GM12872 (cell line): ENCODE data around the gene FBXW8.

ENCODE experiments used
- TF ChIP-seq, protein P1 (sequence below): IDR thresholded peaks from 3 replicates; pipeline ENCODE4 v1.5.1; 2011; ENCODE audit warnings: low read depth, mild to moderate bottlenecking, low read length, moderate library complexity; ENCODE audit not compliant: insufficient read depth

The FBXW8 gene

DNA sequence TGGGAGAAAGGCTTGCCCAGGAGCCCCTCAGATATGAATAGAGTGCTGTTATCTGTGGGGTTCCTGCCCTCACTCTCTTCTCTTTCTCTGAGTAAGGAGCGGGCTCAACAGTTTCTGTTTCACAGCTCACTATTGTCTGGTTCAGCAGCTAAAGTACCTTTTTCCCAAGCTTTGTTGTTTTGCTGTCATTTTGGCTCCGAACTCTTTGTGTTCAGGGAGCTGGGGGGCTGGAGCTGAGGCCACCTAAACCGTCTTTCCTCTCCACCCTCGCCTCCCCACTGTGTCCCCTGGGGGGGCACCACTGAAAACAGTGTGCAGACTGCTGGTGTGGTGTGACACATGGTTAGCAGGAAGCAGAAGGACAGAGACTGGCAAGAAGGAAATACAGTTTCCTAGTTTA, 51.4 kb downstream of the FBXW8 start:
- TF ChIP-seq, protein P1, sequence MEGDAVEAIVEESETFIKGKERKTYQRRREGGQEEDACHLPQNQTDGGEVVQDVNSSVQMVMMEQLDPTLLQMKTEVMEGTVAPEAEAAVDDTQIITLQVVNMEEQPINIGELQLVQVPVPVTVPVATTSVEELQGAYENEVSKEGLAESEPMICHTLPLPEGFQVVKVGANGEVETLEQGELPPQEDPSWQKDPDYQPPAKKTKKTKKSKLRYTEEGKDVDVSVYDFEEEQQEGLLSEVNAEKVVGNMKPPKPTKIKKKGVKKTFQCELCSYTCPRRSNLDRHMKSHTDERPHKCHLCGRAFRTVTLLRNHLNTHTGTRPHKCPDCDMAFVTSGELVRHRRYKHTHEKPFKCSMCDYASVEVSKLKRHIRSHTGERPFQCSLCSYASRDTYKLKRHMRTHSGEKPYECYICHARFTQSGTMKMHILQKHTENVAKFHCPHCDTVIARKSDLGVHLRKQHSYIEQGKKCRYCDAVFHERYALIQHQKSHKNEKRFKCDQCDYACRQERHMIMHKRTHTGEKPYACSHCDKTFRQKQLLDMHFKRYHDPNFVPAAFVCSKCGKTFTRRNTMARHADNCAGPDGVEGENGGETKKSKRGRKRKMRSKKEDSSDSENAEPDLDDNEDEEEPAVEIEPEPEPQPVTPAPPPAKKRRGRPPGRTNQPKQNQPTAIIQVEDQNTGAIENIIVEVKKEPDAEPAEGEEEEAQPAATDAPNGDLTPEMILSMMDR: no peak

DNA sequence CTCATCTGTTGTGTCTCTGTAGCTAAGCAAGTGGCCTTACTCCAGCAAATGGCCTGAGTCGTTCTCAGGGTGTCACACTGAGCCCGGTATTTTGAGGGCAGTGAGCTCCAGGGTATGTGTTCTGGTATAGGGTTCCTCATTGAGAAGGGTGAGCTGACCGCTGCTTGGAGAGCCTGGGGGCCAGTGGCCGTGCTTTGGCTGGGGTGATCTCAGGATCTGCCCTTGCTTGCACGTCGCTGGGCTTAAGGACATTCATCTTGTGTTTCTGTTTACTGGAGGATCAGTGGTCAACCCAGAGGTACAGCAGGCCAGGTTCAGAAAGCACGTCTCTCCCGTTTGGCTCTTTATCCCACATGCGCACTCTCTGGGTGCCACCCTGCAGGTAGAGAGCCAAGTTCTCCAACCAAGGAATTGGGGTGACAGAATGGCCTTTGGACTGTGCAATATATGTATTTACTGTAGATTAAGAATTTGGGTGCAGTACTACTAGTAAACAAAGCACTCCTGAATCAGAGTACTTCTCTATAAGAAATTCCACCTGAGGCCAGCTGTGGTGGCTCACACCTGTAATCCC, 52.1 kb downstream of the FBXW8 start:
- TF ChIP-seq, protein P1: no peak

DNA sequence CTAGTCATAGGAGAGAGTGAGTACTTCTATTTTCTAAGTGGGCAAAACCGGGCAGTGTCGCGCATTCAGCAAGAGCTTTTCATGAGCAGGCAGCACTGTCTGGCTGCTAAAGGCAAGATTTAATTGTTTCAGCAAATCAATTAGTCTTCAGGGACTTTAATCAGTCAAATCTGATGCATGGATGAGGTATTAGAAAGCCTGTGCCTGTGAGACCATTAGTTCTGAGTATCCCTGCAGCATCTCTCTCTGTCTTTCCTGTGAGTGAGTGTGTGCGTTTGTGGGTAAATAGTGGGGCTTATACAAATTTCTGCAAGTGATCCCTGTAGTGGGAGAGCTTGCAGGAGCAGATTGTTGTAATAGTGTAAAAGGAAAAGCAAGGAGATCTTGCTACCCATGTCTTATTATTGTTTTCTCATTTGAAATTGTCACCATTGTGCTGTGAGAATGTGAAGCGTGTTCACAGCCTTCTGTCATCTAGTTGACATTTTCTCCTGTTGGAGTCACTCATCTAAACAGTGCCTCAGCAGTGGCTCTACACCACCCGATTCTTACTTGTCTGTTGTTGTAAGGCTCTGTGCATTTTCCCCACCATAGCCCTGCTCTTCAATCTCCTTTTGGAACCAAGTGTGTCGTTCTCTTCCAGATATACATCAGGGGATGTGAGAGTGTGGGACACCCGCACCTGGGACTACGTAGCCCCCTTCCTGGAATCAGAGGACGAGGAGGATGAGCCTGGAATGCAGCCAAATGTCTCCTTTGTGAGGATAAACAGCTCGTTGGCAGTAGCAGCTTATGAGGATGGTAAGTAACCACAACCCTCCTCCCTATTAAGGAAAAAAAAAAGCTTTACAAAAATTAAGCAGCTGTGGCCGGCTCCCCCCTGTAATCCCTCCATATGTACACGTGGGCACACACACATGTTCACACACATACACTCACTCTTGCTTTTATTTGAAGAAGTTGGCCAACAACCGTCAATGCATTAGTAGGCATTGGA, 53.6 kb downstream of the FBXW8 start:
- TF ChIP-seq, protein P1: no peak

DNA sequence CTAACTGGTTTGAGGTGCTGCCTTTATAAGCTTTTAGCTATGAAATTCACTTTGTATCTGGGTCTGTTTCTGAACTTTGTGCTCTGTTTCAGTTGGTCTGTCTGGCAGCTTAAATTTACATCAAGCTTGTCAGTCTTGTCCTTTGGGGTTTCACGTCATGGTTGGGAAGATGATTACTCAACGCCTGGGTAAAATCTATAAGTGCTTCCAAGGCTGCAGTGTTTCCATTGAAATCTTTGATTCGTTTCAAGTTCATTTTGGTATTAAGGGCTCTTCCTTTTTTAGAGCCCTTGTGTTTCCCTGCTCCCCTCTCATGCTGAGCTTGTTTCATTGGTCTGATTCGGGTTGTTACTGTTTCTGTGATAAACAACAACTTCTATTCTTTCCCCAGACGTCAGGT, 58.2 kb downstream of the FBXW8 start:
- TF ChIP-seq, protein P1: no peak

DNA sequence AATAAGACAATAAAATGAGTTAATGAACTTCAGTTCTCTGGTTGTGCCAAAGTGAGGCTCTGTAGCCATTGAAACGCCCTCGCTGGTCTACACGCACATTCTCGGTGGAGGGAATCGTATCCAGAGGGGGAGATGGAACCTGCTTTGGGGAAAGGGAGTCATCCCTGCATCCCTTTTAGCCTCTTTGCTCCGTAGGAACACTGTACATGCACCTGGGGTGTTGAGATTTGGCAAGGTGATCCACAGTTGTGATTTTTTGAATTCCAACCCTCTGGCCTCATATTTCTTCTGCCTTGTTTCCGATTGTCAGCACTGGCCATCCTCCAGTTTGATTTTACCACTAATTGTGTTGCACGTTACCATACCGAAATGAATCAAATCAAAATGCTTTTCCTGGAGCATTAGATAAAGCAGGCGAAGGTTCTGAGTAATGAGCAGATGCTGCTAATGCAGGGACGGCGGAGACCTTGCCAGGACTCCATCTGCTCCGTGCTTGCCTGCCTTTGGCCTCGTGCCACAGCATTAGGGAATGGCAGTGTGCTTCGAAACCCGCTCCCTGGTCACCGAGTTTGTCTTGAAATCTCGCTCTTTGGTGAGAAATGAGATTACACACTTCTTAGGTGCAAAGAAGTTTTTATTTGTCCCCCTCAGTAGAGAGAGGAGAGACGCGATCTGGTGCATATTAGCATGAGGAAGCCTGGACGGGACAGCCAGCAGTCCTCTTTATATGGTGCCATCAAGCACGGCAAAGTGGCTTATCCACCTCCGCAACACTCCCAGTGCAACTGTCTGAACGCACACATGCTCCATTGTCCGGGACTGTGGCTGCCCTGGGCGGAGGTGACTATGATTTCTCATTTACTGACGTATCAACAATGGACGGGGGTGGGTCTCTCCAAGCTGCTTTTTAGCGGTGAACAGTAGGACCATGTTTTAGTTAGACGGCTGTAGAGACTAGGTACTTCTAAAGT, 59.1 kb downstream of the FBXW8 start:
- TF ChIP-seq, protein P1: no peak

DNA sequence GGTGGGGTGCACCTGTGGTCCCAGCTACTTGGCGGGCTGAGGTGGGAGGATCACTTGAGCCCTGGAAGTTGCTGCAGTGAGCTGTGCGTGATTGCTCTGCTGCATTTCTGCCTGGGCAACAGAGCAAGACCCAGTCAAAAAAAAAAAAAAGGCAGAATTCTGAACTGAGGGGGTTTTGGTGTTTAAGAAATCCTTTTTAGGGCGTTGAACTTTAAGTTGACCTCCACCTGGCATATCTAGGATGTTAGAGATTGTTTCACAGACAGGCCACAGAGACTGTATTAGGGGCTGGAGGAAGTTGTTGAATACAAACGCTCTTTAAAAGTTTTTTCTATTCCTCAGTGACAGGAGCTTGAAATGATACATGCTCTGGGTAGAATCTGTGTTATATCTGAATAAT, 60.5 kb downstream of the FBXW8 start:
- TF ChIP-seq, protein P1: no peak

DNA sequence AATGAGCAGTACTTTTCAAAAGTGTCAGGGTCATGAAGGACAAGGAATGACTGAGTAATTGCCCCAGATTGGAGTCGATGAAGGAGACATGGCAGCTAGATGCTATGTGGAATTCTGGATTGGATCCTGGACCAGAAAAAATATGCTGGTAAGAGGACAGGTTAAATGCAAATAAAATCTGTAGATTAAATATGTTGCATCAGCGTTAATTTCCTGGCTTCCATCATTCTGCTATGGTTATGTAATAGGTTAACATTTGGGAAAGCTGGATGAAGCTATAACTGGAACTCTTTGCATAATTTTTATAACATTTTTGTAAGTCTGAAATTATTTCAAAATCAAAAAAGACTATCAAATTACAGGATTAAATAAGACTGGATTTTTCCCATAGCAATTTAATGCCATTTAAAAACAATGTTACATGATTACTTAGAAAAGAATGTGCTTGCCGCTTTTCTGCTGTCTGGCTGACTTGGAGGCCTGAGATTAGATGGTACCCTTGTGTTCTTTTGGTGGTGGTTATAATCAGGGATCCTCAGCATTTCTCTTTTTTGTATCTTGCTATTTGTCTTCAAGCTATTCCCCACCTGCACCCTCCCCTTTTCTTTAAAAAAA, 65.1 kb downstream of the FBXW8 start:
- TF ChIP-seq, protein P1: no peak
